SIG-M5 treated with dmso at 0.1 percent for 504 hours (cell line): ENCODE measurements around the gene HHIPL2.

Source experiments
- DNase-seq: peaks from one replicate; lab custom pipeline; 2025; ENCODE audit not compliant: unreplicated experiment; lab: John Stamatoyannopoulos, UW

HHIPL2 gene

GRCh38 chr1:222547944-222548671 is at the start of gene HHIPL2:
HHIPL2 (minus strand) TSS chr1:222548104; CDS start chr1:222548044, 60 bp downstream.
- no peak for DNase-seq

DNA sequence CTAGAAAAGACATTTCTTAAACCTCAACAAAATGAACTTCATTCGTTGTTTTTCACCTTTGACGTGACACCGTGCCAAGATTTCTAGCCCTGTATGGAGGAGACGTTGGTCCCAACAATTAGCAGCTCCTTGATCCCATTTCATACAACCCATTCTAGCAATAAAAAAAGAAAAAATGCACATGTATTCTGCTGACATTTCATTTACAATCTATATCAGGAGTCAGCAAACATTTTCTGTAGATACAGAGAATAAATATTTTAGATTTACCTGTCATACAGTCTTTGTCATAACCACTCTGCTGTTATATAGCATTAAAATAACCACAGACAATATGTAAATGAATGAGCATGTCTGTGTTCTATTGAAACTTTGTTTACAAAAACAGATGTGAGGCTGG is 48.8 kb upstream of the HHIPL2 start:
- no peak for DNase-seq

DNA sequence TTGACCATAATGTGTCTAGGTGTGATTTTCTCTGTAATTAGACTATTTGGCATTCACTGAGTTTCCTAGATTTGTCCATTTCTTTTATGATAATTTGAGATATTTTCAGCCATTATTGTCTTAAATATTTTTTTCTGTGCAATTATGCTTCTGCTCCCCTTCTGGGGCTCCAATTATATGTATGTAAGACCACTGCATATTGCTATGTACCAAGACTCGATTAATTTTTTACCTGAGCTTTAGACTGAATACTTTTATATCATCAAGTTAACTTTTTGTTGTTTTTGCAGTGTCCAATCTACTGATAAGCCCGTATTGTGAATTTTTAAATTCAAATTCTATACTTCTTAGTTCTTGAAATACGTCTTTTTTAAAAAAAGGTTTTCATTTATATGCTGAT is 46.9 kb upstream of the HHIPL2 start:
- DNase-seq, result no peak

DNA sequence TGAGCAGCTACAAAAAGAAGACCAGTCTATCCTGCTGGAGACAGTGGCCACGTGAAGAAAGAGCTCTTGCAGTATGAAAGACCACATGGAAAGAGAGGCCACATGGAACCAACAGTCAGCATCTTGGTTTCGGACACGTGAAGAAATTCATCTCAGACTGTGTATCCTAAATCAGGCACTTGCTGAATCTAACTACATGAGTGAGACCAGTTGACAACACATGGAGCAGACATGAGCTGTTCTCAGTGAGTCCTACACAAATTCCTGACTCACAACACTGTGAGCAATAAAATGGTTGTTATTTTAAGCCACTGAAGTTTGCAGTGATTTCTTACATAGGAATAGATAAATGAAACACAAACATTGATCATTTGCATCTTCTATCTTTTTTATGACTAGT is 44.3 kb upstream of the HHIPL2 start:
- DNase-seq, result no peak

DNA sequence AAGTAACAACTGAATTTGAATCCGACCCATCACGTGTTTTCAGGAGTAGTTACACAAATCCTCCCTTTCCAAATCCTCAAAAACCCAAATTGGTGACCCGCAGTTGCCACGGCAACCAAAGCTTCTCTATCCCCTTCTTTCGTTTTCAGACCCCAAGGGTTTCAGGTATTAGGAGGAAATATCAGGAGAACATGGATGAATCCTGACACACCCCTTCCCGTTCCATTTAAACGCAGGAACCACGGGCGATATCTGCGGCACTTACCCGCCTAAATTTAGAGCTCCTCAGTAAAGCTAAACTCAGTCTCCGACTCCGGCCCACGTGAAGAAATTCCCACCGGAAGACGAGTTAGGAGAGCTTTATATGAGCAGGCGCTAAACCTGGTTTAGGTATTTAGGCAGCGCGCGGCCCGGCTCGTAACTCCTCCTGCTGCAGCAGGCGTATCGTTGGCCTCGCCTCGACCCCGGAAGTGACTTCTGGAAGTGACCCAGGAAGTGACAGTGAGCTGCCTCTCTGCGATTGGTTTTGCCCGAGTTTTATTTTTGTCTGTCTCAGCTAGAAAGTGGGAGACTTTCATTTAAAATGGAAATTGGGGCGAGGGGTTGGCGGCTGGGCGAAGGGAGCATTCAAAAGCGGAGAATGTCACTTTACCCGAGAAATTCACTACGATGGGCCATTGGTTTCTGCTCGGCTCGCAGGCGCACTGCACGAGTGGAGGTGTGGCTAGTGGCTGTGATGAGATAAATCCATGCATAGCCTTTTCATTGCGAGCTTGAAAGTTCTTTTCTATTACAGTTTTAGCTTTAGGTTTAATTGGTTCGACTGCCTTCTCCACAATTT is 41.8 kb upstream of the HHIPL2 start, which contains the start of gene TAF1A:
TSS of gene TAF1A (minus strand) at position 472 of the 841 bp plus-strand sequence.
- peak; percentile 92 for DNase-seq

GRCh38 chr1:222588135-222588534 is 40.2 kb upstream of the HHIPL2 start:
- no peak for DNase-seq

DNA sequence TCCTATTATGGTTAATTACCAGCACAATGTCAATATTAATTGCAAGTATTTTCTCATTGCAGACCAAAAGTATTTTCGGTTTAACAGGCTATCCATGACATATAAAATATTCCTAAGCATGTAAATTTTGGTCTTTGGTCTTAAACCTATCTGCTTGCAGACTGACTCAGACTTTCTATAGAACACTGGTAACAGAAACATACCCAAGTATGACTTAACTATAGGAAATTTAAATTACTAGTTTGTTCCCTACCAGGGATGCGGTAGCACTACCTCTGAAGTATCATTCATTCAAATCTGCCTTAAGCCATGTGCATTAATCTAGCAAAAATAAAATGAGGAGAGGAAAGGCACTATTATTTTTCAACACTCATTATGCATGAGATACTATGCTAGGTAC is 38.9 kb upstream of the HHIPL2 start:
- DNase-seq, result no peak

DNA sequence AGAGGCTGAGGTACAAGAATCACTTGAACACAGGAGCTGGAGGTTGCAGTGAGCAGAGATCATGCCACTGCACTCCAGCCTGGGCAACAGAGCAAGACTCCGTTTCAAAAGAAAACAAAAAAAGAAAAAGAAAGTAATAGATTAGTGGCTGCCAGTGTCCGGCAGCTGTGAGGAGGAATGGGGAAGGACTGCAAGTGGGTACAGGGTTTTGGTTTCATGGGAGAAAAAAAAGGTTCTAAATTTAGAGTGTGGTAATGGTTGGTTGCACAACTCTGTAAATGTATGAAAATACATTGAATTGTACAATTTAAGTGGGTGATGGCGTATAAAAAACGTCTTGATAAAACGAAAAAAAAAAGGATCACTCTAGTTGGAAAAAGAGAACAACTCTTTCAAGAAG is 35.2 kb upstream of the HHIPL2 start:
- DNase-seq, result peak; percentile 91

GRCh38 chr1:222582099-222582774 is 34.3 kb upstream of the HHIPL2 start:
- DNase-seq, result no peak

- no peak for DNase-seq
Observed at GRCh38 chr1:222579316-222579715, 31.4 kb upstream of the HHIPL2 start.

DNA sequence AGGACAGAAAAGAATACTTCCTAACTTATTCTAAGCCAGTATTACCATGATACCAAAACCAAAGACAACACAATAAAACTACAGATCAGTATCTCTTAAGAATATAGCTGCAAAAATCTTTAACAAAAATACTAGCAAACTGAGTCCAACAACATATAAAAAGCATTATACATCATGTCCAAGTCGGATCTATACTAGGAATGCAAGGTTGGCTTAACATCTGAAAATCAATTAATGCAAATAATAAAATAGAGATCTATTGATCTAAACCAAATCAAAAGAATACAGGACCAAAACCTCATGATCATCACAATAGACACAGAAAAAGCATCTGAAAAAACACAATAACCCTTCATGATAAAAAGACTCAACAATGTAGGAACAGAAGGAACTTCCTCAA is 22.9 kb upstream of the HHIPL2 start:
- no peak for DNase-seq

DNA sequence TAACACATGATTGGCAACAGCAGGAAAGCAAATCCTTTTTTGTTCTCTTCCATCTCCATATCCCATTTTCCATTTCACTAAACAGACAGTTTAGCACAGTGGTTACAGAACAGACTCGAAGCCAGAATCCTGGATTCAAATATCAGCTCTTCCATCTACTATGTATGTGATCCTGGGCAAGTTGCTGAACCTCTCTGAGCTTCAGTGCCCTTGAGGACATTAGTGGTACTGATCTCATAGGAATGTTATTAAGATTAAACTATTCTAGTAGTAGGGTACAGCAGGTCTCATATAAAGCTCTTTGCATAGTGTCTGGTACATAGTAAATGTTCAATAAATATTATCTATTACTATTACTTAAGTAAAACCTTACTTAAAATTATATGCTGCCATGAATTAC is 13.8 kb upstream of the HHIPL2 start:
- DNase-seq, result no peak

- DNase-seq, result no peak
Observed at GRCh38 chr1:222557574-222557973, 9.7 kb upstream of the HHIPL2 start.

GRCh38 chr1:222557148-222557547 is 9.2 kb upstream of the HHIPL2 start:
- DNase-seq, result no peak

DNA sequence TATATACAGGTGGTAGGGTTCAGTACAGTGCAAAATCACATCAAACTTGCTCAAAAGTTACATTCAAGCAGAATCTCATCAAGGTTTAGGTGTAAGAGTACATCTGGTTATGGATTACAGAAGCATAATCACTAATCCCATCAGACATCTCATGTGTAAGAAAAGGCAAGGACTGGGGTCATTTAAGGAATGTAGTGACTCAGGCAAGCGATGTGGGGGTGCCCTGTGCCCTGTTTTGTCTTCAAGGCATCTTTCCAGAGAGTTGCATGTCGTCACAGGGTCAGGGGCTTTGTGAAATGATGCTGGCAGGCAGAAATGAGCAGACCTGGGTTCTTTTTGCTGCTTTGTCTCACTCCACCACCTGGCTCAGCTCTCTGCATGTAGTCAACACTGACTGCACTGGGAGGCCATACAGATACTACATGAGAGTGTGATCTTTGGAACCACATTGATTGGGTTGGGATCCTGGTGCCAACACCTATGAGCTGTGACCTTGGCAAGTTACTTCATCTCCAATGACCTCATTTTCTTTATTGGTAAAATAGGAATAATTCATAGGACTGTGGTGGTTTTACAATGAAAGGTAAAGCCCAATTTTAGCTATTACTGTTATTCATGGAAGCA is 8.2 kb upstream of the HHIPL2 start:
- no peak for DNase-seq

GRCh38 chr1:222554177-222554576 is 6.3 kb upstream of the HHIPL2 start:
- DNase-seq, result no peak

- DNase-seq, result no peak
Observed at GRCh38 chr1:222552882-222553281, 5.0 kb upstream of the HHIPL2 start.

GRCh38 chr1:222547260-222547614 is 667 bp downstream of the HHIPL2 start:
- DNase-seq, result no peak

GRCh38 chr1:222546548-222547259 is 1.2 kb downstream of the HHIPL2 start:
- DNase-seq, result peak; percentile 30

DNA sequence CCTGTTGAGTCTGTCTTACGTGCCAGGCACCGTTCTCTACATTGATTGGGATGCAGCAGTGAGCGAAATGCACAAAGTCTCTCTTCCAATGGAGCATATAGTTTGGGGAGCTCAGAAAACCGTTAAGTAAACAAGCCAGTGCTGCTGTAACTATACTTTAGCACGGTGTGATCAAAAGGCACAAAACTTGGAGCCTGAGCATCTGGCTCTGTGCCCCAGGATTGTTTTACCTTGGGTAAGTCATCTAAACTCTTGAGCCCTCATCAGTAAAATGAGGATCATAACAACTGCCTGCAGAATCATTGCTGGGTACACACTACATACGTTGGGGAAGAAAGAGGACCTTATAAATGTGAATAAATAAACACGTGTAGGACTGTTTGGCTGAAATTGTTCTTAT is 1.8 kb downstream of the HHIPL2 start:
- DNase-seq, result no peak

DNA sequence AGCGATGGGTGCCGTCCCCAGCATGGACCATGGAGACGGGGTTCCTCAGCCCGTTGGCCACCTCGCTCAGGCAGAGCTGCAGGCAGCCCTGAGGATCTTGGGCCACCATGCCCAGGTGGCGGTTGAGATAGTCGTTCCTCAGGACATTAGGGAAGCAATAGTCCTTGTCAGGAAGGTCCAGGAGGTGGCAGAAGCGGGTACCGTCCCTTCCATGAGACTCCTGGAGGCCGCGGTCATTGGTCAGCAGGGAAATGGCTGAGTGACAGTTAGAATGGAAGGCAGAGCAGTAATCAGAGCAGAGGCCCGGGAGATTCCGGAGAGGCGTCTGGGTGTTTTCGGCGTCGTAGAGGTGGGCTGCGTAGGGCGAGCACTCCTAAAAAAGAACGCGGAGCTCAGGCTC is 4.1 kb downstream of the HHIPL2 start:
- DNase-seq, result no peak
